Measurements from ENCODE around the gene SHANK2. TPM values are rescaled to one million over a fixed set of nuclear protein-coding genes. Genes with fewer than 3 reads are reported as not detected.

The SHANK2 gene
- total and polyA plus RNA-seq, 2 donors (not counting 3 experiments of a cell fraction or from before 2014, with no cell fraction given) = not detected

DNA sequence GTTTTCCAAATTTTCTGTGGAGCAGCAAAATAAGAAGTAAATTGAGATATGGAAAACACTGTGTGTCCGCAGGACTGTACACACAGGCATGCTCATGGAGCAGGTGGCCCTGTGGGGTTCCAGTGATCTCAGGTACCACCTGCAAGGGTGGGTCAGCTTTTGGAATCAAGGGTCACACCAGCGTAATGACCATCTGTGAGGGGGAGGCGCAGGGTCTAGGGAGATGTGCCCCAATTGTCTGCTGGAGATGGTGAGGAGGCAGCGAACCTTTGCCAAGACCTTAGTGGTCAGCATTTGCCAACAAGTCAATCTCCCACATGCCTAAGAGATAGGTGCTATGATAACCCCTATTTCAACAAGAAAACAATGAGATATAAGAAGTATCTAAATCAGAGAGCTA is 49.4 kb downstream of the SHANK2 start:
- Histone ChIP-seq H3K4me2 (ENCODE audit: insufficient read depth, low read length) (no peak overlapping the region), H3K4me1 (ENCODE audit: control insufficient read depth, extremely low read depth, insufficient read depth, low read length) (no peaks in the 10 kb centered on the region), H2AFZ (ENCODE audit: low read depth, low read length) (no peak overlapping the region), H3K27me3 (ENCODE audit: control insufficient read depth in 2 of 2, insufficient read depth in 2 of 2, low read length in 2 of 2) (no peaks in the 10 kb centered on the region), H3K79me2 (ENCODE audit: control insufficient read depth, insufficient read depth, low read length) (no peaks in the 10 kb centered on the region), H3K9me3 (replicated peaks; ENCODE audit: control insufficient read depth, insufficient read depth, low read length) (no peaks in the 10 kb centered on the region), H4K20me1 (replicated peaks; ENCODE audit: control insufficient read depth, extremely low read depth, insufficient read depth, low read length) (no peaks in the 10 kb centered on the region), H3K4me3 (replicated peaks in 1 of 3; ENCODE audit: insufficient read depth in 1 of 3, low read depth in 1 of 3, low read length in 3 of 3) (no peak overlapping the region), H3K9me1 (replicated peaks; ENCODE audit: control insufficient read depth, extremely low read depth, insufficient read depth, low read length) (no peaks in the 10 kb centered on the region), H3K9ac (replicated peaks; ENCODE audit: extremely low read depth, insufficient read depth, low read length) (no peak overlapping the region), H3K27ac (ENCODE audit: insufficient read depth, low read depth, low read length) (no peak overlapping the region), H3K36me3 (ENCODE audit: control insufficient read depth in 2 of 2, extremely low read depth in 1 of 2, insufficient read depth in 2 of 2, low read length in 2 of 2) (no peaks in the 10 kb centered on the region)
- no TSS peak for BruUV-seq (replicated peaks)
- no peak for DNase-seq (ENCODE audit: low read depth, low spot score)
- no peak for FAIRE-seq
- TF ChIP-seq, protein P1, sequence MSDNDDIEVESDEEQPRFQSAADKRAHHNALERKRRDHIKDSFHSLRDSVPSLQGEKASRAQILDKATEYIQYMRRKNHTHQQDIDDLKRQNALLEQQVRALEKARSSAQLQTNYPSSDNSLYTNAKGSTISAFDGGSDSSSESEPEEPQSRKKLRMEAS (IDR thresholded peaks at IDR 0.05; ENCODE audit: insufficient read depth, insufficient read length) = no peak
- no peak for TF ChIP-seq FOS (IDR thresholded peaks at IDR 0.05; ENCODE audit: borderline replicate concordance, insufficient read depth, low read length)
- TF ChIP-seq EZH2 (IDR thresholded peaks at IDR 0.05; ENCODE audit: borderline replicate concordance, low read depth, low read length, severe bottlenecking) = no peak
- TF ChIP-seq JUN (IDR thresholded peaks at IDR 0.05; ENCODE audit: borderline replicate concordance, insufficient read depth, insufficient read length, low read depth) = no peak
- TF ChIP-seq, protein P2, sequence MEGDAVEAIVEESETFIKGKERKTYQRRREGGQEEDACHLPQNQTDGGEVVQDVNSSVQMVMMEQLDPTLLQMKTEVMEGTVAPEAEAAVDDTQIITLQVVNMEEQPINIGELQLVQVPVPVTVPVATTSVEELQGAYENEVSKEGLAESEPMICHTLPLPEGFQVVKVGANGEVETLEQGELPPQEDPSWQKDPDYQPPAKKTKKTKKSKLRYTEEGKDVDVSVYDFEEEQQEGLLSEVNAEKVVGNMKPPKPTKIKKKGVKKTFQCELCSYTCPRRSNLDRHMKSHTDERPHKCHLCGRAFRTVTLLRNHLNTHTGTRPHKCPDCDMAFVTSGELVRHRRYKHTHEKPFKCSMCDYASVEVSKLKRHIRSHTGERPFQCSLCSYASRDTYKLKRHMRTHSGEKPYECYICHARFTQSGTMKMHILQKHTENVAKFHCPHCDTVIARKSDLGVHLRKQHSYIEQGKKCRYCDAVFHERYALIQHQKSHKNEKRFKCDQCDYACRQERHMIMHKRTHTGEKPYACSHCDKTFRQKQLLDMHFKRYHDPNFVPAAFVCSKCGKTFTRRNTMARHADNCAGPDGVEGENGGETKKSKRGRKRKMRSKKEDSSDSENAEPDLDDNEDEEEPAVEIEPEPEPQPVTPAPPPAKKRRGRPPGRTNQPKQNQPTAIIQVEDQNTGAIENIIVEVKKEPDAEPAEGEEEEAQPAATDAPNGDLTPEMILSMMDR (IDR thresholded peaks at IDR 0.05; ENCODE audit: extremely low read depth in 1 of 2, insufficient read depth in 1 of 2, low read depth in 1 of 2, low read length in 2 of 2) = no peak
- no peak for TF ChIP-seq POLR2AphosphoS5 (IDR thresholded peaks at IDR 0.05; ENCODE audit: insufficient read depth, low read depth, low read length)
- no peak for TF ChIP-seq GATA2 (IDR thresholded peaks at IDR 0.05; ENCODE audit: insufficient read depth, insufficient read length, low read depth, low read length)
- TF ChIP-seq MYC (IDR thresholded peaks at IDR 0.05; ENCODE audit: low read depth, low read length) = no peak
- TF ChIP-seq POLR2A (IDR thresholded peaks at IDR 0.05; ENCODE audit: low read depth, low read length) = no peak
- dilution Hi-C loops (cut with MboI; ENCODE audit: extremely low pct_ligation_motif_present, low sequenced_read_pairs) (no loop called here), intact Hi-C loops (cut with micrococcal nuclease) (no loop called here)
- ChIA-PET CTCF (no interaction called here), POLR2A (interaction anchor here (0.7 kb wide), 1 partner anchor 42 kb away, joined by 8 read pairs; no protein-coding TSS in a partner anchor)

Measured in endothelial cell of umbilical vein (primary cell).